Inferior parietal cortex (tissue), 1 donor: ENCODE results near the gene HOXD4.

Experiments
- DNase-seq: peaks from one replicate; pipeline ENCODE4 v3.0.0-alpha.2; 2016; ENCODE audit errors: extremely low spot score

HOXD4 gene

GRCh38 chr2:176139661-176140512, 11.5 kb upstream of the HOXD4 start:
- DNase-seq = no peak

GRCh38 chr2:176140513-176141317, 10.6 kb upstream of the HOXD4 start:
- DNase-seq = peak; percentile 74

- no peak for DNase-seq
Observed at GRCh38 chr2:176142281-176142680, 9.1 kb upstream of the HOXD4 start.

- no peak for DNase-seq
Observed at GRCh38 chr2:176145085-176145969, 6.0 kb upstream of the HOXD4 start.

- no peak for DNase-seq
Observed at GRCh38 chr2:176146101-176146500, 5.2 kb upstream of the HOXD4 start.

- DNase-seq = no peak
Observed at GRCh38 chr2:176146645-176147044, 4.7 kb upstream of the HOXD4 start.

GRCh38 chr2:176147210-176147799, 4.0 kb upstream of the HOXD4 start:
- DNase-seq = no peak

GRCh38 chr2:176147800-176148496, 3.4 kb upstream of the HOXD4 start:
- DNase-seq = no peak

GRCh38 chr2:176148751-176149421, 2.5 kb upstream of the HOXD4 start:
- no peak for DNase-seq

- DNase-seq = no peak
Observed at GRCh38 chr2:176149481-176149938, 1.8 kb upstream of the HOXD4 start.

- DNase-seq = no peak
Observed at GRCh38 chr2:176149939-176150583, 1.3 kb upstream of the HOXD4 start.

- no peak for DNase-seq
Observed at GRCh38 chr2:176150584-176151441, 537 bp upstream of the HOXD4 start.

GRCh38 chr2:176152350-176153181, 1.2 kb downstream of the HOXD4 start:
- DNase-seq = no peak

GRCh38 chr2:176154576-176155252, 3.4 kb downstream of the HOXD4 start:
- no peak for DNase-seq

- no peak for DNase-seq
Observed at GRCh38 chr2:176155356-176156044, 4.2 kb downstream of the HOXD4 start.

GRCh38 chr2:176156301-176156806, 5.0 kb downstream of the HOXD4 start:
- DNase-seq = no peak
